ENCODE results near the gene ODC1. TPM values are rescaled to one million over a fixed set of nuclear protein-coding genes. Genes with fewer than 3 reads are reported as not detected.

The ODC1 gene
- total RNA-seq, 4 donors from 2014 or later: 70.1 to 158 (median 94.8) TPM

DNA sequence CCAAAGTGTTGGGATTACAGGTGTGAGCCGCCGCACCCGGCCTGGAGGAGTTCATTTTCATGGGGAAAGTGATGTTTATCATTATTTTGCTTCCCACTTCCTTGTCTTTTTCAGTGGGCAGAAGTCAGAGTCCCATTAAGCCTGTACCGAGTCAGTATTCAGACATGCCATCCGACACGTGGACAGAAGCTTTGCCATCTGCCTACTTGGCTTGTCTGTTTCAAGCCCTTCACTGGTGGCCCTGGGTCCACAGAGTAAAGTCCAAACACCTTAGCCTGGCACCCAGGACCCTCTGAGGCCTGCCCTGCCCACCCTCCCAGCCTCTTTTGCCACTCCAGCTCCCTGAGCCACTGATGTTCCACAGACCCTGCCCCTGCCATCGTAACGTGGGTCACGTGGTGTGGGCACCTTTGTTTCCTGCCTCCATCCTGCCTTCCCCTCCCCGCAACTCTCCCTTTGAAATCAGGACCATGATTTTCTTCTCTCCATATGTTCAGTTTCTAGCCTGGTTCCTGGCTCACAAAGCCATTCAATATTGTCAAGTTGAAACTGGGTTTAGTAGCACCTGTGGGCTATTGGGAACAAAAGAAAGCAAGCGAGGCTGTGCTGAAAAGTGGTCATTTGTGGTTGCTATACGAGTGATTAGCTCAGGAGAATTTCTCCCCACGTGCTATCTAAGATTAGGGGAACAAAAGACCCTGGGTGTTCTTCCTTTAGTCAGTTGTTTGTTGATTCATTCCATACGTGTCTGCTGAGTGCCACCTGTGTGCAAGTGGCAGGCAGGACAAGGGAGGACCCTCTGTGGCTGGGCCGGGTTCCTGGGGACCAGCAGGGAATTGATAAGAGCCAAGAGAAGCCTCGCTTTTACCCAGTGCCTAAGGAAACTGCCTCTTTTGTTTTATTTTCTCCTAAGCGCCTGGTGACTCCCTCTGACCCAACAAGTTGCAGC is 5.1 kb upstream of the ODC1 start:
- Histone ChIP-seq H3K4me3 (no peak overlapping the region), H3K4me1 (peaks cover 0 to 21% (median 8%) of the 10 kb centered on the region in 4 donors), H3K27ac (no peak overlapping the region), H3K27me3 (no peaks in the 10 kb centered on the region), H3K9me3 (no peaks in the 10 kb centered on the region), H3K36me3 (peaks cover 0 to 12% (median 0%) of the 10 kb centered on the region in 3 donors)
- no peak for DNase-seq (ENCODE audit: low spot score in 2 of 2)
- TF ChIP-seq, protein P1, sequence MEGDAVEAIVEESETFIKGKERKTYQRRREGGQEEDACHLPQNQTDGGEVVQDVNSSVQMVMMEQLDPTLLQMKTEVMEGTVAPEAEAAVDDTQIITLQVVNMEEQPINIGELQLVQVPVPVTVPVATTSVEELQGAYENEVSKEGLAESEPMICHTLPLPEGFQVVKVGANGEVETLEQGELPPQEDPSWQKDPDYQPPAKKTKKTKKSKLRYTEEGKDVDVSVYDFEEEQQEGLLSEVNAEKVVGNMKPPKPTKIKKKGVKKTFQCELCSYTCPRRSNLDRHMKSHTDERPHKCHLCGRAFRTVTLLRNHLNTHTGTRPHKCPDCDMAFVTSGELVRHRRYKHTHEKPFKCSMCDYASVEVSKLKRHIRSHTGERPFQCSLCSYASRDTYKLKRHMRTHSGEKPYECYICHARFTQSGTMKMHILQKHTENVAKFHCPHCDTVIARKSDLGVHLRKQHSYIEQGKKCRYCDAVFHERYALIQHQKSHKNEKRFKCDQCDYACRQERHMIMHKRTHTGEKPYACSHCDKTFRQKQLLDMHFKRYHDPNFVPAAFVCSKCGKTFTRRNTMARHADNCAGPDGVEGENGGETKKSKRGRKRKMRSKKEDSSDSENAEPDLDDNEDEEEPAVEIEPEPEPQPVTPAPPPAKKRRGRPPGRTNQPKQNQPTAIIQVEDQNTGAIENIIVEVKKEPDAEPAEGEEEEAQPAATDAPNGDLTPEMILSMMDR (IDR thresholded peaks at IDR 0.05): no peak
- TF ChIP-seq POLR2A (IDR thresholded peaks at IDR 0.05): no peak
- 85 to 91% methylated on average over 17 of the region's 17 CpGs for WGBS, 2 donors

- H3K4me3 ChIP-seq: no peak overlapping the region
- TF ChIP-seq POLR2A (IDR thresholded peaks at IDR 0.05) (no peak), EP300 (IDR thresholded peaks at IDR 0.05) (no peak)
- TF ChIP-seq, protein P1 (IDR thresholded peaks at IDR 0.05): no peak
- H3K27ac ChIP-seq: no peak overlapping the region
- H3K9me3 ChIP-seq: no peaks in the 10 kb centered on the region
- no peak for DNase-seq (ENCODE audit: low spot score in 2 of 2)
- no peaks in the 10 kb centered on the region for H3K27me3 ChIP-seq
- peaks cover 0 to 17% (median 7%) of the 10 kb centered on the region in 4 donors for H3K4me1 ChIP-seq
- H3K36me3 ChIP-seq: peaks cover 0 to 12% (median 0%) of the 10 kb centered on the region in 3 donors
- 60 to 62% methylated on average over 3 of the region's 3 CpGs for WGBS, 2 donors
Measured at GRCh38 chr2:10452312-10452711, 4.2 kb upstream of the ODC1 start.

- no peak for DNase-seq (ENCODE audit: low spot score in 2 of 2)
- Histone ChIP-seq H3K27ac (no peak overlapping the region), H3K4me3 (no peak overlapping the region), H3K9me3 (no peaks in the 10 kb centered on the region), H3K36me3 (peaks cover 0 to 12% (median 0%) of the 10 kb centered on the region in 3 donors), H3K4me1 (peaks cover 0 to 22% (median 8%) of the 10 kb centered on the region in 4 donors), H3K27me3 (no peaks in the 10 kb centered on the region)
- TF ChIP-seq POLR2A (IDR thresholded peaks at IDR 0.05): no peak
- TF ChIP-seq EP300 (IDR thresholded peaks at IDR 0.05): no peak
- TF ChIP-seq, protein P1 (IDR thresholded peaks at IDR 0.05): no peak
- 96 to 97% methylated on average over 6 of the region's 6 CpGs for WGBS, 2 donors
Measured at GRCh38 chr2:10451819-10452218, 3.7 kb upstream of the ODC1 start.

DNA sequence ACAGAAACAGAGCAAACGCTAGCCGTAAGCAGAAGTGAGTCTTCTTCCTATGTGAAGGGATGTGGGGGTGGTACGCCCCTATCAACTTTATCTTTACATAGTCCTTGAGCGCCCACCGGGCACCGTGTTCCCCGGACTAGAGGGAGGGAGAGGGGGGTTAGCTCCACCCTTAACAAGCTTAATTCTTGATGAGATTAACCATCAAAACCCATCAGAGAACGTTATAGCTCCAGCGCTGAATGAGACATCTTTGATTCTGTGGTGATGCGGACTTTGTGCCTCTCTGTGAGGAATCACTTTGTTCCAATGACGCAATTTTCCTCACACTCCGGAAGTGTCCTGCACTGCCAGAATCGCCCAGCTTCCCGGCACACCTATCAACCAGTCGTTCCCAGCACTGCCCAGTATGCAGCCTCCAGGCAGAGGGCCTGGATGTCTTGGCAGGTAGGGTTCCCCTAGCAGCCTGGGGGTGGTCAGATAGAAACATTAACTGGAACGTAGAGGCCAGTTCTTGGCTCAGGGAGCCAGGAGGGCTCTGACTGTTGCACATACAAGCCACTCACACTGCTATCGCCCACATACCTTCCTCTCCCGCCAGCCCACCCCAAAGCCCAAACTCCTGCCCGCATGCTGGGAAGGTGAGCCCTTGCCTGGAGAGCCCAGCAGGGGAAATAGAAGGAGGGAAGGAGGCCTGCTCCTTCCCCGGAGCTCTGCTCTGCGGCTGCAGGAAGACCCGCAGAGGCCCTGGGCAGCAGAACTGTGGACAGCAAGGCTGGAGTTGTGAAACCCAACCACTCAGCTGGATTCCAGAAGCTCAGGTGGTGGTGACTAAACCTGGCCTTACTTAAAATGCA is 1.9 kb upstream of the ODC1 start:
- H3K4me1 ChIP-seq: peaks cover 0 to 39% (median 13%) of the 10 kb centered on the region in 4 donors
- peaks cover 0 to 8% (median 0%) of the 10 kb centered on the region in 3 donors for H3K36me3 ChIP-seq
- no peaks in the 10 kb centered on the region for H3K27me3 ChIP-seq
- WGBS, 2 donors: 85 to 86% methylated on average over 22 of the region's 22 CpGs
- H3K27ac ChIP-seq: no peak overlapping the region
- no peak for DNase-seq (ENCODE audit: low spot score in 2 of 2)
- no peak overlapping the region for H3K4me3 ChIP-seq
- TF ChIP-seq POLR2A (IDR thresholded peaks at IDR 0.05) (no peak), EP300 (IDR thresholded peaks at IDR 0.05) (no peak)
- TF ChIP-seq, protein P1 (IDR thresholded peaks at IDR 0.05): no peak
- no peaks in the 10 kb centered on the region for H3K9me3 ChIP-seq

All from tibial nerve (tissue), 4 donors.